MCF 10A (cell line): ENCODE measurements around the gene PFKFB4. TPM values are rescaled to one million over a fixed set of nuclear protein-coding genes. Genes with fewer than 3 reads are reported as not detected.

Experiments
- Bru-seq: library from RNA; stranded (reverse); fragments of 400-500 nt; gene quantifications from one replicate; lab custom pipeline; 2021; lab: Mats Ljungman, UMichigan
- BruChase-seq, 2 experiments: library from RNA; stranded (reverse); fragments of 400-500 nt; gene quantifications; one replicate each; lab custom pipeline; 2021; lab: Mats Ljungman, UMichigan
- BruUV-seq: library from RNA; stranded (reverse); fragments of 400-500 nt; replicated peaks from 2 replicates; lab custom pipeline; 2021; lab: Mats Ljungman, UMichigan
- CTCF ChIA-PET: fragments of 300-600 bp; sonication (Branson Sonifier 250); formaldehyde crosslinking; extraction: SDS; loops from one replicate; lab custom pipeline; 2021; ENCODE audit warnings: antibody characterized with exemption, inconsistent platforms; lab: Yijun Ruan, JAX
- POLR2A ChIA-PET: fragments of 300-600, 350-650 bp; sonication (Branson Sonifier 250); formaldehyde crosslinking; extraction: SDS; loops from one replicate; lab custom pipeline; 2020; ENCODE audit warnings: antibody characterized with exemption, inconsistent platforms; lab: Yijun Ruan, JAX
- DNase-seq: peaks from one replicate; pipeline ENCODE4 v3.0.0-alpha.2; 2018; ENCODE audit not compliant: unreplicated experiment
- H3K27ac Mint-ChIP-seq: one replicate; pipeline ENCODE4 v1.8.0; 2022; ENCODE audit warnings: mild to moderate bottlenecking, low read depth, mixed read lengths; ENCODE audit not compliant: unreplicated experiment
- H3K27me3 Mint-ChIP-seq: one replicate; pipeline ENCODE4 v1.8.0; 2022; ENCODE audit warnings: mixed read lengths; ENCODE audit not compliant: insufficient read depth, unreplicated experiment
- H3K36me3 Mint-ChIP-seq: one replicate; pipeline ENCODE4 v1.8.0; 2022; ENCODE audit warnings: mild to moderate bottlenecking, moderate library complexity, mixed read lengths; ENCODE audit not compliant: insufficient read depth, unreplicated experiment
- H3K4me1 Mint-ChIP-seq: one replicate; pipeline ENCODE4 v1.8.0; 2022; ENCODE audit warnings: mixed read lengths; ENCODE audit not compliant: insufficient read depth, unreplicated experiment
- H3K4me3 Mint-ChIP-seq: one replicate; pipeline ENCODE4 v1.8.0; 2022; ENCODE audit warnings: mild to moderate bottlenecking, moderate library complexity, mixed read lengths; ENCODE audit not compliant: unreplicated experiment
- H3K9me3 Mint-ChIP-seq: one replicate; pipeline ENCODE4 v1.8.0; 2022; ENCODE audit warnings: mixed read lengths; ENCODE audit not compliant: unreplicated experiment
- intact Hi-C: fragments of 100-400 bp; cut with micrococcal nuclease; formaldehyde crosslinking; loops from 2 replicates; pipeline ENCODE4 v1.14.1; 2022
- long read RNA-seq: library from polyadenylated mRNA; stranded (forward); transcript quantifications from one replicate; pipeline ENCODE4 v2.0.0, GENCODE V29; 2022
- total RNA-seq: library from RNA; stranded (reverse); gene quantifications from 2 replicates; pipeline ENCODE4 v1.2.3, GENCODE V29; 2022
- TF ChIP-seq, protein P1 (sequence below): fragments of 200-600 bp; IDR thresholded peaks from one replicate; pipeline ENCODE4 v1.8.0; 2022; ENCODE audit warnings: antibody characterized with exemption, mild to moderate bottlenecking; ENCODE audit not compliant: unreplicated experiment

The PFKFB4 gene
- total RNA-seq (3.4 and 4.6 TPM in 2 replicates), Bru-seq, nascent RNA (percentile 33 among the genes with signal in this experiment), BruChase-seq, experiment 1, labeled RNA remaining after a 6-hour chase (percentile 70 among the genes with signal in this experiment), BruChase-seq, experiment 2, labeled RNA remaining after a 2-hour chase (percentile 49 among the genes with signal in this experiment)
- long read RNA-seq, partial matches to known transcripts: 0 of 4 reads
- long read RNA-seq, other reads (novel, unspliced or antisense): 2 of 4 reads

DNA sequence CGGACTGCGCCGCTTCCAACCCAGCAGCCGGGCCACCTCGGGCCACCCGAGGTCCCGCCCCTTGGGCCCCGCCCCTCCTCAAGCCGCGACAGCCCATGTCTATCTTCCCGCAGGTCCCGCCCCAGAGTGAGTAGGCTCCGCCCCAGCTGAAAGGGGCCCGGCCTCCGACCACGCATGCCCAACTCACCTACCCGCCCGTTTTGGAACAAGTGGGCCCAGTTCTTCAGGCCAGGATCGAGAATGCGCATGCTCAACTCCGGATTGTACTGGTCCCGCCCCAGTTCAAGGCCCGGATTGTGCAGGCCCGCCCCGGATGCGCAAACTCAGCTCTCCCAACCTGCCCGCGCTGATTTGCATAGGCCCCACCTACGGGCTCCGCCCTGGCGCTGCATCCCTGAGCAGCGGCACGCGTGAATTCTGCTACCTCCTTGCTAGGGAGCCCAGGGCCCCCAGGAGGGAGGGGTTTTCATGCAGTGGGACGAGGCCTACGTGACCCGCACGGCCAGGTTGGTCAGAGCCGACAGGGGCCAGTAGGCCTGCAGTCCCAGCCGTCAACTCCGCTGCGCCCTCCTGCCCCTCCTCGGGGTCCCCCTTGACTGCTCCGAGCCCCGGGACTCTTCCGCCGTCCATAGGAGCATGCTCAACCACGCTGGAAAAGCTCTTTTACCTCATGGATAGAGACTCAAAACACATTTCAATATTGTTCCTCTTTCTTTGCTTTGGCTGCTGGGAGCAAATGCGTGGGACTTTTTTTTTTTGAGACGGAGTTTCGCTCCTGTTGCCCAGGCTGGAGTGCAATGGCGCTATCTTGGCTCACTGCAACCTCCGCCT is at the start of gene PFKFB4:
Gene PFKFB4, minus strand, starts transcription at position 8 of the 831 bp plus-strand sequence. CDS start 26 bp downstream, outside the sequence.
- Mint-ChIP-seq H3K27me3 (no peaks in the 10 kb centered on the region), H3K9me3 (no peaks in the 10 kb centered on the region), H3K27ac (peak within 1 kb of the TSS; percentile 47), H3K4me1 (peaks cover 11% of the 10 kb centered on the region), H3K36me3 (no peaks in the 10 kb centered on the region), H3K4me3 (peak within 1 kb of the TSS; percentile 74)
- POLR2A ChIA-PET: interaction anchor here (0.6 to 7.2 kb wide), 24 partner anchors 14 to 406 kb away, joined by 3 to 64 read pairs (median 4); partner anchors contain the start of genes ATRIP, CCDC51, CELSR3 and NCKIPSD
- peak; percentile 99 for DNase-seq
- intact Hi-C loops: loop anchor here (2.0 to 10.0 kb wide), 2 partner anchors 42 to 128 kb away; partner anchors contain the start of gene NCKIPSD
- BruUV-seq: no TSS peak
- TF ChIP-seq, protein P1, sequence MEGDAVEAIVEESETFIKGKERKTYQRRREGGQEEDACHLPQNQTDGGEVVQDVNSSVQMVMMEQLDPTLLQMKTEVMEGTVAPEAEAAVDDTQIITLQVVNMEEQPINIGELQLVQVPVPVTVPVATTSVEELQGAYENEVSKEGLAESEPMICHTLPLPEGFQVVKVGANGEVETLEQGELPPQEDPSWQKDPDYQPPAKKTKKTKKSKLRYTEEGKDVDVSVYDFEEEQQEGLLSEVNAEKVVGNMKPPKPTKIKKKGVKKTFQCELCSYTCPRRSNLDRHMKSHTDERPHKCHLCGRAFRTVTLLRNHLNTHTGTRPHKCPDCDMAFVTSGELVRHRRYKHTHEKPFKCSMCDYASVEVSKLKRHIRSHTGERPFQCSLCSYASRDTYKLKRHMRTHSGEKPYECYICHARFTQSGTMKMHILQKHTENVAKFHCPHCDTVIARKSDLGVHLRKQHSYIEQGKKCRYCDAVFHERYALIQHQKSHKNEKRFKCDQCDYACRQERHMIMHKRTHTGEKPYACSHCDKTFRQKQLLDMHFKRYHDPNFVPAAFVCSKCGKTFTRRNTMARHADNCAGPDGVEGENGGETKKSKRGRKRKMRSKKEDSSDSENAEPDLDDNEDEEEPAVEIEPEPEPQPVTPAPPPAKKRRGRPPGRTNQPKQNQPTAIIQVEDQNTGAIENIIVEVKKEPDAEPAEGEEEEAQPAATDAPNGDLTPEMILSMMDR: no peak
- CTCF ChIA-PET: interaction anchor here (0.5 to 1.8 kb wide), 16 partner anchors 8 to 334 kb away, joined by 3 to 6 read pairs (median 4); partner anchors contain the start of genes CAMP, CCDC51 and NCKIPSD

DNA sequence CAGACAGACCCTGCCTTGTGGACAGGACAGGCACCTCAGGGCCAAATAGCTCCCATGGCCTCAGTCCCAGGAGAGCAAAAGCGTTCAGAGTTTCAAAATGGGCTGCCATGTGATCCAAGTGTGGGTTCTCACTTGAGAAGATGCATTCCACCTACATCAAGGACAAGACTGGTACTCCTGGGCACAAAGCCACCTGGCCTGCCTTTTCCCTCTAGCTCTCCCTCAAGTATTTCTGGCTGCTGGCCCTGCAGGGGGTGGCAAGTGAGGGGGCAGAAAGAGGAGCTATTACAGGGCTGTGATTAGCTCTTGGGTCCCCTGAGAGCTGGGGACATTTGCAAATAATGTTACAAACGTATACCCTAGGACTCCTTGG is 45.0 kb upstream of the PFKFB4 start:
- Mint-ChIP-seq H3K27ac (no peak overlapping the region), H3K36me3 (peaks cover 83% of the 10 kb centered on the region), H3K4me3 (no peak overlapping the region), H3K9me3 (no peaks in the 10 kb centered on the region), H3K27me3 (no peaks in the 10 kb centered on the region), H3K4me1 (peaks cover 43% of the 10 kb centered on the region)
- CTCF ChIA-PET: interaction anchor here (0.6 to 2.2 kb wide), 7 partner anchors 9 to 321 kb away, joined by 3 to 8 read pairs (median 5); partner anchors contain the start of gene SLC26A6
- no TSS peak for BruUV-seq
- TF ChIP-seq, protein P1: no peak
- DNase-seq: no peak
- POLR2A ChIA-PET: interaction anchor here (0.9 to 8.9 kb wide), 3 partner anchors 10 to 33 kb away, joined by 3 to 107 read pairs (median 93); partner anchors contain the start of genes SLC26A6 and UQCRC1
- intact Hi-C loops: no loop called here

DNA sequence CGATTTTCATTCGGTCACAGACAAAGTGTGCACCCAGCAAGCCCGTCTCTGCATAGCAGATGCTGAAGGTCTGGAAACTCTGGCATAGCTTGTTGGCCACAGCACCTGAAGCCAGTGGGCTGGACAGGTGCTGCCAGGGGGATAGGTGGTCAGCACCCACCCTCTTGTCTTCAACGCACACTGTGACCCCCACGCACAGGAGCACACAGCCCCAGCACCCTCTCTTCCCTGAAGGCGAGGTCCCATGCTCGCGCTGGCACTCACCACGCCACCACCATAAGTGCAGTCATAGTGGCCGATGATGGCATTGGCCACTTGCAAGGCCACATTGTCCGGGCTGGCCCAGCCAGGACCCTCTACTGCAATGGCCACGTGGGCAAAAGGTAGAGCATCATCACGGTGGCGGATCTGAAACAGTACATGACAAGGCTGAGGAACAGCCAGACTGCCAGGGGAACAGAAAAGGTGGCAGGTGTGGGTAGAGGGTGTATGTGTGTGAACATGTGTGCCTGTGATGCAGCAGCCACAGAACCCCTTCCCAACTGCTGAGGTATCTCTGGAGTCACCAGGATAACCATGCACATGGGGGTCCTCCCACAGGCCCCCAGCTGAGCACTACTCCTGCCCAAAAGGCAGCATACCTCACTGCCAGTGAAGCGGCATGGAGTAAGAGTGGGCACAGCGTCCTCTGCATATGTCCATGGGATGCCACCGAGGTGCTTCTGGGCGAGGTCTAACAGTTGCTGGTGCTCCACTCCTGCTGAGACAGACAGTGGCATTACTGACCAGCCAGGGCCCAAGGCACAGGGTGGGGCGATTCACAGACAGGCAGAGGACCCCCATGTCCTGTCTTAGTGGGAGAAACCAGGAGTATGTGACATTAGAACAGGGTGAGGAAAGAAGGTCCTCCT is 44.4 kb upstream of the PFKFB4 start:
- Mint-ChIP-seq H3K4me3 (no peak overlapping the region), H3K4me1 (peaks cover 50% of the 10 kb centered on the region), H3K9me3 (no peaks in the 10 kb centered on the region), H3K27me3 (no peaks in the 10 kb centered on the region), H3K27ac (peak overlapping the region; percentile 59), H3K36me3 (peaks cover 77% of the 10 kb centered on the region)
- ChIA-PET CTCF (interaction anchor here (0.7 to 2.2 kb wide), 5 partner anchors 10 to 320 kb away, joined by 3 to 8 read pairs (median 3); partner anchors contain the start of gene SLC26A6), POLR2A (interaction anchor here (0.5 to 8.9 kb wide), 6 partner anchors 11 to 945 kb away, joined by 3 to 107 read pairs (median 4); partner anchors contain the start of genes SLC26A6 and UQCRC1)
- no TSS peak for BruUV-seq
- TF ChIP-seq, protein P1: no peak
- no peak for DNase-seq
- intact Hi-C loops: no loop called here
